Panc1 (cell line): ENCODE data around the gene ZNF444. TPM values are rescaled to one million over a fixed set of nuclear protein-coding genes. Genes with fewer than 3 reads are reported as not detected.
A peak's percentile ranks its signal among the peaks of the same experiment; 100 is the strongest.

Source experiments
- ATAC-seq: fragments of 200-7000 bp; cut with Tn5 transposase; 2 replicates; pipeline ENCODE4 v1.9.1; 2020; ENCODE audit warnings: mild to moderate bottlenecking, moderate library complexity
- BruUV-seq: library from RNA; stranded (reverse); fragments of 400-500 nt; replicated peaks from 2 replicates; lab custom pipeline; 2021; lab: Mats Ljungman, UMichigan
- CTCF ChIA-PET: fragments of 300-600 bp; sonication (Branson Sonifier 250); formaldehyde crosslinking; loops from one replicate; lab custom pipeline; 2022; ENCODE audit warnings: antibody characterized with exemption; lab: Charles Lee
- POLR2A ChIA-PET: fragments of 300-600 bp; sonication (Branson Sonifier 250); formaldehyde crosslinking; loops from one replicate; lab custom pipeline; 2022; ENCODE audit warnings: antibody characterized with exemption; lab: Charles Lee
- DNase-seq: peaks from one replicate; pipeline ENCODE4 v3.0.0-alpha.2; 2010; ENCODE audit warnings: low read depth, low spot score
- H3K27ac ChIP-seq: 2 replicates; pipeline ENCODE4 v1.5.1; 2011; ENCODE audit warnings: mild to moderate bottlenecking, low read length, inconsistent platforms
- H3K27me3 ChIP-seq: fragments of 200-500 bp; sonication (Bioruptor generic); 2 replicates; pipeline ENCODE4 v1.6.0; 2014; ENCODE audit warnings: low read length, inconsistent platforms; ENCODE audit not compliant: control insufficient read depth, insufficient read depth
- H3K36me3 ChIP-seq: fragments of 200-500 bp; sonication (Bioruptor generic); 2 replicates; pipeline ENCODE4 v1.5.1; 2014; ENCODE audit warnings: inconsistent platforms, mild to moderate bottlenecking, low read length, moderate library complexity; ENCODE audit not compliant: control insufficient read depth, insufficient read depth
- H3K4me1 ChIP-seq: 2 replicates; pipeline ENCODE4 v1.5.1; 2011; ENCODE audit warnings: inconsistent platforms, mild to moderate bottlenecking, low read length, moderate library complexity; ENCODE audit not compliant: control insufficient read depth, insufficient read depth
- H3K4me3 ChIP-seq, 2 experiments: 2 replicates each; pipeline ENCODE4 v1.5.1; 2011 to 2012; ENCODE audit warnings: low read depth in 2 of 2, low read length in 2 of 2, mild to moderate bottlenecking in 2 of 2, inconsistent platforms in 1 of 2, moderate library complexity in 1 of 2
- H3K9me3 ChIP-seq: fragments of 200-500 bp; sonication (Bioruptor generic); 2 replicates; pipeline ENCODE4 v1.5.1; 2014; ENCODE audit warnings: low read depth, mild to moderate bottlenecking, inconsistent platforms, low read length, moderate library complexity; ENCODE audit not compliant: control insufficient read depth, insufficient read depth
- CTCF ChIP-seq: fragments of 450-650 bp; IDR thresholded peaks from 2 replicates; pipeline ENCODE4 v1.5.1; 2017; ENCODE audit warnings: mild to moderate bottlenecking
- POLR2AphosphoS5 ChIP-seq: IDR thresholded peaks from 2 replicates; pipeline ENCODE4 v1.6.1; 2012; ENCODE audit warnings: mild to moderate bottlenecking, low read depth, low read length, moderate library complexity
- REST ChIP-seq, 2 experiments: IDR thresholded peaks; 2 replicates each; pipeline ENCODE4 v1.6.1; 2011 to 2012; ENCODE audit warnings: low read depth in 2 of 2, control low read depth in 1 of 2, low read length in 1 of 2, mild to moderate bottlenecking in 1 of 2, moderate library complexity in 1 of 2; ENCODE audit not compliant: insufficient read depth in 1 of 2
- SIN3A ChIP-seq: IDR thresholded peaks from 2 replicates; pipeline ENCODE4 v1.6.1; 2012; ENCODE audit warnings: low read depth, mild to moderate bottlenecking, low read length, moderate library complexity, borderline replicate concordance; ENCODE audit not compliant: insufficient read depth
- TCF7L2 ChIP-seq: IDR thresholded peaks from 2 replicates; pipeline ENCODE4 v1.6.1; 2011; ENCODE audit warnings: mild to moderate bottlenecking, low read depth, low read length, inconsistent platforms
- in situ Hi-C: cut with HindIII; loops from 2 replicates; pipeline ENCODE4 v1.10.0; 2016; ENCODE audit warnings: low sequenced_read_pairs, low pct_unique_long_range_greater_than_20kb
- intact Hi-C: fragments of 100-400 bp; cut with micrococcal nuclease; formaldehyde crosslinking; loops from one replicate; pipeline ENCODE4 v1.10.0; 2022; ENCODE audit not compliant: unreplicated experiment
- total RNA-seq: library from RNA; stranded (reverse); gene quantifications from one replicate; pipeline ENCODE4 v1.2.1, GENCODE V29; 2021; ENCODE audit not compliant: unreplicated experiment

The ZNF444 gene
- total RNA-seq, 1 experiment from 2014 or later: 81.5 TPM

GRCh38 chr19:56104423-56104822, 36.7 kb upstream of the ZNF444 start:
- H3K4me3 ChIP-seq: peak overlapping the region; percentile 12 to 41; a peak in 3 of 4 replicates
- peaks cover 6% of the 10 kb centered on the region for H3K36me3 ChIP-seq
- DNase-seq: no peak
- BruUV-seq: no TSS peak
- intact Hi-C loops (no loop called here), in situ Hi-C loops (no loop called here)
- H3K9me3 ChIP-seq: no peaks in the 10 kb centered on the region
- H3K4me1 ChIP-seq: peaks cover 53% of the 10 kb centered on the region
- no peak for ATAC-seq
- no peak for TF ChIP-seq REST (IDR thresholded peaks at IDR 0.05; ENCODE audit: insufficient read depth in 1 of 2, low read depth in 2 of 2, low read length in 1 of 2)
- no peak for TF ChIP-seq TCF7L2
- TF ChIP-seq POLR2AphosphoS5: no peak
- no peak for TF ChIP-seq CTCF
- no peak for TF ChIP-seq SIN3A
- ChIA-PET POLR2A (no interaction called here), CTCF (interaction anchor here (0.6 to 1.3 kb wide), 5 partner anchors 15 to 229 kb away, joined by 4 to 13 read pairs (median 5); no protein-coding TSS in a partner anchor)
- no peaks in the 10 kb centered on the region for H3K27me3 ChIP-seq
- H3K27ac ChIP-seq: peak overlapping the region; percentile 97

- intact Hi-C loops (no loop called here), in situ Hi-C loops (no loop called here)
- TSS peak; percentile 65 for BruUV-seq
- no peaks in the 10 kb centered on the region for H3K9me3 ChIP-seq
- H3K27me3 ChIP-seq: no peaks in the 10 kb centered on the region
- TF ChIP-seq TCF7L2 (peak; percentile 60; the same call in 1 of the 2 replicates), SIN3A (peak; percentile 60; the same call in 1 of the 2 replicates), CTCF (peak; percentile 95), REST (IDR thresholded peaks at IDR 0.05; ENCODE audit: insufficient read depth in 1 of 2, low read depth in 2 of 2, low read length in 1 of 2) (no peak), POLR2AphosphoS5 (peak; percentile 57)
- CTCF ChIA-PET: interaction anchor here (0.6 to 1.3 kb wide), 6 partner anchors 14 to 228 kb away, joined by 3 to 13 read pairs (median 5); no protein-coding TSS in a partner anchor
- no peak for DNase-seq
- peak overlapping the region; percentile 41 to 56 for H3K4me3 ChIP-seq
- H3K4me1 ChIP-seq: peaks cover 60% of the 10 kb centered on the region
- POLR2A ChIA-PET: no interaction called here
- H3K27ac ChIP-seq: peak overlapping the region; percentile 97
- peaks cover 6% of the 10 kb centered on the region for H3K36me3 ChIP-seq
- ATAC-seq: peak; percentile 85
These were observed 35.9 kb upstream of the ZNF444 start for GRCh38 chr19:56105090-56105701.
